Naive thymus-derived CD4-positive, alpha-beta T cell (primary cell): ENCODE results near the gene FBXL5. TPM values are rescaled to one million over a fixed set of nuclear protein-coding genes. Genes with fewer than 3 reads are reported as not detected.
"Not testable (repeated sequence)": the region's sequence is repeated elsewhere in the genome, so short reads cannot be mapped to it uniquely, and the experiment has no call there.

Experiments
- ATAC-seq: fragments of 150-1000 bp; cut with Tn5 transposase; 2 replicates; pipeline ENCODE4 v1.10.0; 2021; ENCODE audit warnings: mild to moderate bottlenecking, moderate library complexity
- CTCF ChIA-PET: fragments of 350-600 bp; sonication (Branson Sonifier 250); formaldehyde crosslinking; loops from one replicate; lab custom pipeline; 2021; ENCODE audit warnings: antibody characterized with exemption; lab: Charles Lee
- POLR2A ChIA-PET: fragments of 350-600 bp; sonication (Branson Sonifier 250); formaldehyde crosslinking; loops from one replicate; lab custom pipeline; 2021; ENCODE audit warnings: antibody characterized with exemption, inconsistent platforms; lab: Charles Lee
- DNase-seq, 9 donors: peaks; one replicate each; pipeline versions ENCODE4 v3.0.0 to v3.0.0-alpha.2; 2020 to 2022; ENCODE audit warnings: mixed read lengths in 1 of 9
- H3K27ac ChIP-seq: one replicate; pipeline ENCODE4 v1.7.0; 2013; ENCODE audit warnings: mild to moderate bottlenecking, low read depth, low read length, moderate library complexity
- H3K27me3 ChIP-seq, 2 donors: one replicate each; pipeline ENCODE4 v1.7.0; 2013; ENCODE audit warnings: low read length in 2 of 2, mild to moderate bottlenecking in 2 of 2, moderate library complexity in 2 of 2; ENCODE audit not compliant: control insufficient read depth in 2 of 2, insufficient read depth in 2 of 2
- H3K36me3 ChIP-seq, 3 experiments: 1 replicate in 2 of 3; 2 replicates in 1 of 3; pipeline ENCODE4 v1.7.0; 2013; ENCODE audit warnings: low read length in 3 of 3, mild to moderate bottlenecking in 3 of 3, moderate library complexity in 1 of 3; ENCODE audit not compliant: insufficient read depth in 3 of 3, control insufficient read depth in 2 of 3
- H3K4me1 ChIP-seq, 2 donors: one replicate each; pipeline ENCODE4 v1.7.0; 2013; ENCODE audit warnings: low read length in 2 of 2, mild to moderate bottlenecking in 2 of 2, moderate library complexity in 1 of 2; ENCODE audit not compliant: control insufficient read depth in 2 of 2, insufficient read depth in 2 of 2
- H3K4me3 ChIP-seq: 2 replicates; pipeline ENCODE4 v1.7.0; 2013; ENCODE audit warnings: mild to moderate bottlenecking, low read length
- H3K9me3 ChIP-seq, 3 experiments: 1 replicate in 2 of 3; 2 replicates in 1 of 3; pipeline ENCODE4 v1.7.0; 2013; ENCODE audit warnings: low read length in 3 of 3; ENCODE audit not compliant: control insufficient read depth in 2 of 3
- H3K27ac Mint-ChIP-seq, 9 donors: one replicate each; pipeline ENCODE4 v1.8.0; 2020 to 2022; ENCODE audit warnings: mixed read lengths in 9 of 9, mild to moderate bottlenecking in 8 of 9, moderate library complexity in 5 of 9, inconsistent platforms in 2 of 9
- H3K27me3 Mint-ChIP-seq, 5 donors: one replicate each; pipeline ENCODE4 v1.8.0; 2021 to 2022; ENCODE audit warnings: mixed read lengths in 5 of 5, mild to moderate bottlenecking in 1 of 5
- H3K36me3 Mint-ChIP-seq, 5 donors: one replicate each; pipeline ENCODE4 v1.8.0; 2020 to 2022; ENCODE audit warnings: mixed read lengths in 5 of 5, mild to moderate bottlenecking in 3 of 5, inconsistent platforms in 1 of 5
- H3K4me1 Mint-ChIP-seq, 7 donors: one replicate each; pipeline ENCODE4 v1.8.0; 2020 to 2022; ENCODE audit warnings: mixed read lengths in 7 of 7, mild to moderate bottlenecking in 3 of 7, inconsistent platforms in 1 of 7
- H3K4me3 Mint-ChIP-seq, 10 donors: one replicate each; pipeline ENCODE4 v1.8.0; 2020 to 2022; ENCODE audit warnings: mild to moderate bottlenecking in 10 of 10, mixed read lengths in 10 of 10, moderate library complexity in 6 of 10, inconsistent platforms in 2 of 10
- H3K9me3 Mint-ChIP-seq, 11 donors: one replicate each; pipeline ENCODE4 v1.8.0; 2020 to 2022; ENCODE audit warnings: mixed read lengths in 11 of 11, mild to moderate bottlenecking in 4 of 11, inconsistent platforms in 1 of 11, moderate library complexity in 1 of 11
- intact Hi-C, 2 donors: fragments of 100-400 bp; cut with micrococcal nuclease; formaldehyde crosslinking; loops; one replicate each; pipeline ENCODE4 v1.15.1; 2023
- polyA plus RNA-seq, 2 donors: library from polyadenylated mRNA; unstranded; fragments of 300-500 nt; fragmentation: Illumina TruSeq; gene quantifications; one replicate each; pipeline ENCODE4 v1.2.3, GENCODE V29; 2021
- total RNA-seq, 6 experiments: library from RNA in 5 of 6; stranded (reverse) in 5 of 6; gene quantifications; 1 replicate in 5 of 6; 2 replicates in 1 of 6; pipeline ENCODE4 v1.2.3 and lab custom pipeline; 2021 to 2026

Gene FBXL5
- total and polyA plus RNA-seq, 7 experiments from 2014 or later: 39.1 to 127 (median 61.6) TPM

DNA sequence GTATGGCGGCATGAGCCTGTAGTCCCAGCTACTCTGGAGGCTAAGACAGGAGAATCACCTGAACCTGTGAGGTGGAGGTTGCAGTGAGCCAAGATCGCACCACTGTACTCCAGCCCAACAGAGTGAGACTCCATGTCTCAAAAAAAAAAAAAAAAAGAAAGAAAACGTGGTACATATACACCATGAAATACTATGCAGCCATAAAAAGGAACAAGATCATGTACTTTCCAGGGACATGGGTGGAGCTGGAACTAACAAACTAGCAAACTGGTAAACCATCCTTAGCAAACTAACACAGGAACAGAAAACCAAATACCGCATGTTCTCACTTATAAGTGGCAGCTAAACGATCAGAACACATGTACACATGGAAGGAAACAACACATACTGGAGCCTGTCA, 37.8 kb downstream of the FBXL5 start:
- H3K27ac ChIP-seq, ATAC-seq, H3K4me3 ChIP-seq, H3K27ac Mint-ChIP-seq, intact Hi-C loops, H3K27me3 Mint-ChIP-seq, H3K4me1 ChIP-seq, POLR2A ChIA-PET, DNase-seq, H3K9me3 ChIP-seq, H3K27me3 ChIP-seq: not testable (repeated sequence)
- Mint-ChIP-seq H3K4me1 (peaks cover 13 to 58% (median 39%) of the 10 kb centered on the region in 7 donors), H3K4me3 (peak overlapping the region in 2 of 10 donors; percentile 31 to 42), H3K36me3 (peaks cover 23 to 77% (median 73%) of the 10 kb centered on the region in 5 donors), H3K9me3 (peaks cover 3 to 50% (median 18%) of the 10 kb centered on the region in 11 donors)
- CTCF ChIA-PET: interaction anchor here (0.6 kb wide), 1 partner anchor 547 kb away, joined by 3 read pairs; no protein-coding TSS in a partner anchor
- H3K36me3 ChIP-seq: peaks cover 7 to 25% (median 8%) of the 10 kb centered on the region in 3 experiments

DNA sequence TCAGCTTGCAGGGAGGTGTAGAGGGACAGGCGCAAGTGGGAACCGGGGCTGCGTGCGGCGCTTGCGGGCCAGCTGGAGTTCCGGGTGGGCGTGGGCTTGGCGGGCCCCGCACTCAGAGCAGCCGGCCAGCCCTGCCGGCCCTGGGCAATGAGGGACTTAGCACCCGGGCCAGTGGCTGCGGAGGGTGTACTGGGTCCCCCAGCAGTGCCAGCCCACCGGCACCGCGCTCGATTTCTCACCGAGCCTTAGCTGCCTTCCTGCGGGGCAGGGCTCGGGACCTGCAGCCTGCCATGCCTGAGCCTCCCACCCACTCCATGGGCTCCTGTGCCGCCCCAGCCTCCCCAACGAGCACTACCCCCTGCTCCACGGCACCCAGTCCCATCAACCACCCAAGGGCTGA, 40.3 kb downstream of the FBXL5 start:
- H3K4me1 ChIP-seq, H3K4me3 ChIP-seq, H3K27ac Mint-ChIP-seq, H3K27ac ChIP-seq, ATAC-seq, H3K27me3 Mint-ChIP-seq, H3K9me3 ChIP-seq, H3K27me3 ChIP-seq, CTCF ChIA-PET, intact Hi-C loops, DNase-seq, H3K4me3 Mint-ChIP-seq: not testable (repeated sequence)
- H3K36me3 ChIP-seq: peaks cover 4 to 17% (median 5%) of the 10 kb centered on the region in 3 experiments
- POLR2A ChIA-PET: interaction anchor here (0.6 kb wide), 1 partner anchor 38 kb away, joined by 3 read pairs; no protein-coding TSS in a partner anchor
- H3K4me1 Mint-ChIP-seq: peaks cover 5 to 43% (median 27%) of the 10 kb centered on the region in 7 donors
- peaks cover 2 to 25% (median 10%) of the 10 kb centered on the region in 11 donors for H3K9me3 Mint-ChIP-seq
- H3K36me3 Mint-ChIP-seq: peaks cover 18 to 64% (median 56%) of the 10 kb centered on the region in 5 donors

DNA sequence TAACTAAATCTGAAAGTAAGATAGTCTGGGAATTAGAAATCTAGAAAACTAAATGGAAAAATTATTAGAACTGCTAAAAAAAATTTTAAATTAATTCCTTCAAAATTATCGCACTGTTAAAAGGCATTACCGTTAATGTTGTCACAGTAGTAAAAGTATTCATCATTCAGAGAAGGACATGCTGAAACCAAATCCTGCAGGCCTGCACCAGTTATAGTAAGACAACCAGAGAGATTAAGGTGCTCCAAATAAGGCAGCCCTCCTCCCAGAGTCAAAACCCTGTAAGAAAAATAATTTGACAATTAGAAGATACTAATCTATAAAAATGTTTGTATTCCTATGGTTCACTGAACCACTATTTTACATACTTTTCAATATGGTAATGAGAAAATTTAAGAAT, 43.0 kb downstream of the FBXL5 start:
- Histone ChIP-seq H3K27me3 (no peaks in the 10 kb centered on the region), H3K9me3 (no peaks in the 10 kb centered on the region), H3K4me3 (no peak overlapping the region), H3K27ac (no peak overlapping the region), H3K36me3 (peaks cover 3 to 11% (median 4%) of the 10 kb centered on the region in 3 experiments), H3K4me1 (no peaks in the 10 kb centered on the region)
- H3K27ac Mint-ChIP-seq: no peak overlapping the region
- intact Hi-C loops: loop anchor here in 1 of 2 donors (2.0 kb wide), 1 partner anchor 15 kb away; no protein-coding TSS in a partner anchor
- peaks cover 5 to 43% (median 30%) of the 10 kb centered on the region in 7 donors for H3K4me1 Mint-ChIP-seq
- H3K36me3 Mint-ChIP-seq: peaks cover 14 to 52% (median 49%) of the 10 kb centered on the region in 5 donors
- no peak overlapping the region for H3K4me3 Mint-ChIP-seq
- H3K9me3 Mint-ChIP-seq: peaks cover 0 to 6% (median 2%) of the 10 kb centered on the region in 11 donors
- ChIA-PET CTCF (no interaction called here), POLR2A (no interaction called here)
- no peaks in the 10 kb centered on the region for H3K27me3 Mint-ChIP-seq
- ATAC-seq: no peak
- no peak for DNase-seq

DNA sequence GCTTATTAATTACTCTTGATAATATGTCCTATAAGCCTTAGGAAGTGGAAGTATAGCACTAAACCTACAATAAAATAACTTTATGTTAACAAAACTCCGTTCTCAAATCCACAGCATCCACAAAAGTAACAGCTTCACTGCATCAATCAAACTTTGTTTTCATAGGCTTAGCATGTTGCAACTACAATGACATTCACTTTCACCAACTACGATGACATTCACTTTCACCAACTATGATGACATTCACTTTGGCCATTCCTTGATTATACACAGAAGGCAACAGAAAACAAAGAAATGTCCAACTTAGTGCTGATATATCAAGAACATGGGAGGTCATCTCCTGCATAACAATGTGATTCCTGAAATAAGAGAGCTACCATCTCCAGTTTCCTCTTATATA, 44.3 kb downstream of the FBXL5 start:
- H3K4me1 Mint-ChIP-seq: peaks cover 3 to 34% (median 22%) of the 10 kb centered on the region in 7 donors
- Histone ChIP-seq H3K9me3 (no peaks in the 10 kb centered on the region), H3K4me3 (no peak overlapping the region), H3K27me3 (no peaks in the 10 kb centered on the region), H3K36me3 (peaks cover 3 to 7% (median 4%) of the 10 kb centered on the region in 3 experiments), H3K27ac (no peak overlapping the region), H3K4me1 (no peaks in the 10 kb centered on the region)
- peaks cover 0 to 4% (median 0%) of the 10 kb centered on the region in 11 donors for H3K9me3 Mint-ChIP-seq
- no peak for ATAC-seq
- no peaks in the 10 kb centered on the region for H3K27me3 Mint-ChIP-seq
- intact Hi-C loops: no loop called here
- CTCF ChIA-PET: interaction anchor here (1.2 kb wide), 1 partner anchor 13 kb away, joined by 3 read pairs; no protein-coding TSS in a partner anchor
- POLR2A ChIA-PET: no interaction called here
- H3K27ac Mint-ChIP-seq: no peak overlapping the region
- peaks cover 9 to 51% (median 47%) of the 10 kb centered on the region in 5 donors for H3K36me3 Mint-ChIP-seq
- no peak overlapping the region for H3K4me3 Mint-ChIP-seq
- no peak for DNase-seq

DNA sequence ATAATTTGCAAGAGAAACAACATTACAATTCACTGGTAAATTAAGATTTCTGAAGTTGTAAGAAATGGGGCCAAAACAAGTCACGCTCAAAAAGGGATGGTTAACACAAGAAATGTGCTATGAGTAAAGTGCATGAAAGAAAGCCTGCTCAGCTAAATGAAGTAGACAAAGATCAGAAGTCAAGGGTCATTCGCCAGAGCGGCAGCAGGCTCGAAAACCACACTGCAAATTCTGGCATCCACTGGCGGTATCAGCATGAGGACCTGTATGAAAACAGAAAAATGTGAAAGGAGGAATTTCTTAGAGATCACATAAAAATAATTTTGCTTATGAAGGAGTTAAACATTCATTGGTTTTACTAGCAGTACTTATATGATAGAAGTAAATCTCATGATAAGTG, 49.6 kb downstream of the FBXL5 start:
- intact Hi-C loops: no loop called here
- Mint-ChIP-seq H3K4me1 (peaks cover 0 to 13% (median 5%) of the 10 kb centered on the region in 7 donors), H3K9me3 (no peaks in the 10 kb centered on the region), H3K27me3 (no peaks in the 10 kb centered on the region), H3K27ac (no peak overlapping the region), H3K36me3 (peaks cover 12 to 70% (median 55%) of the 10 kb centered on the region in 5 donors), H3K4me3 (no peak overlapping the region)
- no peaks in the 10 kb centered on the region for H3K4me1 ChIP-seq
- POLR2A ChIA-PET: interaction anchor here (0.6 kb wide), 1 partner anchor 426 kb away, joined by 3 read pairs; no protein-coding TSS in a partner anchor
- no peaks in the 10 kb centered on the region for H3K9me3 ChIP-seq
- H3K36me3 ChIP-seq: peaks cover 0 to 8% (median 3%) of the 10 kb centered on the region in 3 experiments
- DNase-seq: no peak
- H3K27me3 ChIP-seq: no peaks in the 10 kb centered on the region
- H3K27ac ChIP-seq: no peak overlapping the region
- H3K4me3 ChIP-seq: no peak overlapping the region
- CTCF ChIA-PET: no interaction called here
- no peak for ATAC-seq

DNA sequence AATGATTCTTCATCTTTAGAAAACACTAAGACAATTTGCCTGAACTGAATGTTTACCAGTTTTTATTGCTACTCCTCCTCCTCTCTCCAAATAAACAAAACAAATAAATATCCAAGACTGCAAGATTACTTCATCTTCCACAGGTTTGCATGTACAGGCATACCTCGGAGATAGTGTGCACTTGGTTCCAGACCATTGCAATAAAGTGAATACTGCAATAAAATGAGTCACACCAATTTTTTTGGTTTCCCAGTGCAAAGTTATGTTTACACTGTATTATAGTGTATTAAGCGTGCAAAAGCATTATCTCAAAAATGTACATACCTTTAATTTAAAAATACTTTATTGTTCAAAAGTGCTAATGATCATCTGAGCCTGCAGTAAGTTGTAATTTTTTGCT, 53.3 kb downstream of the FBXL5 start:
- ATAC-seq: no peak
- DNase-seq: no peak
- Histone ChIP-seq H3K4me3 (no peak overlapping the region), H3K4me1 (no peaks in the 10 kb centered on the region), H3K36me3 (peaks cover 0 to 8% (median 0%) of the 10 kb centered on the region in 3 experiments), H3K27me3 (no peaks in the 10 kb centered on the region), H3K27ac (no peak overlapping the region), H3K9me3 (no peaks in the 10 kb centered on the region)
- CTCF ChIA-PET: no interaction called here
- intact Hi-C loops: no loop called here
- H3K4me1 Mint-ChIP-seq: no peaks in the 10 kb centered on the region
- H3K36me3 Mint-ChIP-seq: peaks cover 12 to 54% (median 42%) of the 10 kb centered on the region in 5 donors
- POLR2A ChIA-PET: no interaction called here
- H3K9me3 Mint-ChIP-seq: no peaks in the 10 kb centered on the region
- no peaks in the 10 kb centered on the region for H3K27me3 Mint-ChIP-seq
- H3K4me3 Mint-ChIP-seq: no peak overlapping the region
- H3K27ac Mint-ChIP-seq: peak overlapping the region in 1 of 9 donors; percentile 35

DNA sequence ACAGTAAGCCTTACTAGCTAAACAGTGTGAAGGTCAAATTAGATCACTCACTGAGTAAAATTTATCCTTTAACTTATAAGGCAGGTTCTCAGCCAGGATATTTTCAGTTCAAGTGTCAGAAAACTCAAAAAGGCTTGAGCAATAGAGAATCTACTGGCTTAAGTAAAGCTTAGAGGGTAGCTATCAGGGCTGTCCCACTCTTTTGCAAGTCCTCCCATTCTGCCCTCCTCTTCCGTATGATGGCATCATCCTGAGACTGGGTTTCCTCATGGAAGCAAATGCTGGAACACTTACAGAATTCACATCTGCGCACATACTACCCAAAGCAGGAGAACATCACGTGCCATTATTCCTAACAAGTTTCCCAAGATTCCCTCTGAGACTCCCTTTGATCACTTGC, 55.0 kb downstream of the FBXL5 start:
- intact Hi-C loops: no loop called here
- Mint-ChIP-seq H3K4me1 (no peaks in the 10 kb centered on the region), H3K4me3 (no peak overlapping the region), H3K27me3 (no peaks in the 10 kb centered on the region), H3K36me3 (peaks cover 8 to 41% (median 28%) of the 10 kb centered on the region in 5 donors), H3K9me3 (no peaks in the 10 kb centered on the region), H3K27ac (no peak overlapping the region)
- DNase-seq: no peak
- no peaks in the 10 kb centered on the region for H3K27me3 ChIP-seq
- CTCF ChIA-PET: no interaction called here
- no peak overlapping the region for H3K27ac ChIP-seq
- no peak for ATAC-seq
- peaks cover 0 to 8% (median 0%) of the 10 kb centered on the region in 3 experiments for H3K36me3 ChIP-seq
- H3K4me1 ChIP-seq: no peaks in the 10 kb centered on the region
- no peak overlapping the region for H3K4me3 ChIP-seq
- POLR2A ChIA-PET: interaction anchor here (0.6 kb wide), 1 partner anchor 1970 kb away, joined by 3 read pairs; no protein-coding TSS in a partner anchor
- no peaks in the 10 kb centered on the region for H3K9me3 ChIP-seq
